Measurements from ENCODE around the gene COL6A1. TPM values are rescaled to one million over a fixed set of nuclear protein-coding genes. Genes with fewer than 3 reads are reported as not detected.

COL6A1 gene
- total RNA-seq, 3 donors from 2014 or later (not counting 1 experiment from before 2014, with no cell fraction given): 1.0 to 5.2 (median 2.5) TPM

- Mint-ChIP-seq H3K9me3 (peaks cover 0 to 3% of the 10 kb centered on the region in 2 donors), H3K36me3 (peaks cover 10% of the 10 kb centered on the region), H3K27me3 (ENCODE audit: low read depth in 2 of 2) (peaks cover 15 to 48% of the 10 kb centered on the region in 2 donors), H3K4me3 (no peak overlapping the region), H3K4me1 (no peaks in the 10 kb centered on the region), H3K27ac (no peak overlapping the region)
- Histone ChIP-seq H3K36me3 (ENCODE audit: control insufficient read depth, insufficient read depth, low read length) (no peaks in the 10 kb centered on the region), H3K27me3 (ENCODE audit: control insufficient read depth, insufficient read depth, low read length) (no peaks in the 10 kb centered on the region), H3K4me1 (ENCODE audit: control insufficient read depth, insufficient read depth, low read length) (no peaks in the 10 kb centered on the region), H3K4me3 (ENCODE audit: low read length) (no peak overlapping the region), H3K9me3 (ENCODE audit: control insufficient read depth, insufficient read depth, low read length) (peaks cover 4% of the 10 kb centered on the region), H3K27ac (ENCODE audit: low read length) (no peak overlapping the region)
- ATAC-seq: no peak
- intact Hi-C loops (cut with micrococcal nuclease): no loop called here
- DNase-seq: no peak
- WGBS (ENCODE audit: insufficient coverage): 93% methylated on average over 2 of the region's 2 CpGs
- no peak for TF ChIP-seq CTCF (IDR thresholded peaks at IDR 0.05)
Observed at GRCh38 chr21:46025113-46025770, 43.7 kb downstream of the COL6A1 start.

GRCh38 chr21:46027851-46028493 is 46.4 kb downstream of the COL6A1 start:
- H3K4me1 Mint-ChIP-seq: peaks cover 0 to 11% of the 10 kb centered on the region in 2 donors
- TF ChIP-seq CTCF (IDR thresholded peaks at IDR 0.05): no peak

GRCh38 chr21:46028573-46029091 is 47.1 kb downstream of the COL6A1 start:
- H3K36me3 ChIP-seq (ENCODE audit: control insufficient read depth, insufficient read depth, low read length): no peaks in the 10 kb centered on the region
- no peak overlapping the region for H3K4me3 Mint-ChIP-seq
- H3K4me3 ChIP-seq (ENCODE audit: low read length): no peak overlapping the region
- no peak overlapping the region for H3K27ac Mint-ChIP-seq
- ATAC-seq: no peak
- H3K27me3 ChIP-seq (ENCODE audit: control insufficient read depth, insufficient read depth, low read length): no peaks in the 10 kb centered on the region
- no CpG with 5 or more reads among the region's 1 CpG for WGBS (ENCODE audit: insufficient coverage)
- H3K27me3 Mint-ChIP-seq (ENCODE audit: low read depth in 2 of 2): peaks cover 11 to 44% of the 10 kb centered on the region in 2 donors
- peaks cover 0 to 11% of the 10 kb centered on the region in 2 donors for H3K4me1 Mint-ChIP-seq
- no peak for TF ChIP-seq CTCF (IDR thresholded peaks at IDR 0.05)
- intact Hi-C loops (cut with micrococcal nuclease): no loop called here
- H3K9me3 Mint-ChIP-seq: peaks cover 0 to 3% of the 10 kb centered on the region in 2 donors
- peaks cover 4% of the 10 kb centered on the region for H3K4me1 ChIP-seq (ENCODE audit: control insufficient read depth, insufficient read depth, low read length)
- peaks cover 10% of the 10 kb centered on the region for H3K36me3 Mint-ChIP-seq
- DNase-seq: no peak
- peaks cover 4% of the 10 kb centered on the region for H3K9me3 ChIP-seq (ENCODE audit: control insufficient read depth, insufficient read depth, low read length)
- H3K27ac ChIP-seq (ENCODE audit: low read length): no peak overlapping the region

More at GRCh38 chr21:46027851-46028493, 46.4 kb downstream of the COL6A1 start:
- ATAC-seq: no peak
- Mint-ChIP-seq H3K27ac (no peak overlapping the region), H3K27me3 (ENCODE audit: low read depth in 2 of 2) (peaks cover 15 to 49% of the 10 kb centered on the region in 2 donors), H3K9me3 (peaks cover 0 to 3% of the 10 kb centered on the region in 2 donors), H3K36me3 (peaks cover 10% of the 10 kb centered on the region), H3K4me3 (no peak overlapping the region)
- intact Hi-C loops (cut with micrococcal nuclease): no loop called here
- no peak overlapping the region for H3K27ac ChIP-seq (ENCODE audit: low read length)
- no peaks in the 10 kb centered on the region for H3K36me3 ChIP-seq (ENCODE audit: control insufficient read depth, insufficient read depth, low read length)
- H3K4me3 ChIP-seq (ENCODE audit: low read length): no peak overlapping the region
- WGBS (ENCODE audit: insufficient coverage): 72% methylated on average over 3 of the region's 3 CpGs
- no peak for DNase-seq
- peaks cover 4% of the 10 kb centered on the region for H3K4me1 ChIP-seq (ENCODE audit: control insufficient read depth, insufficient read depth, low read length)
- H3K9me3 ChIP-seq (ENCODE audit: control insufficient read depth, insufficient read depth, low read length): peaks cover 4% of the 10 kb centered on the region
- H3K27me3 ChIP-seq (ENCODE audit: control insufficient read depth, insufficient read depth, low read length): no peaks in the 10 kb centered on the region

All from natural killer cell (primary cell).